Fibroblast of pulmonary artery (primary cell): ENCODE data around the gene LMO4.
A peak's percentile ranks its signal among the peaks of the same experiment; 100 is the strongest.

Experiments
- DNase-seq: peaks from one replicate; pipeline ENCODE4 v3.0.0-alpha.2; 2010; ENCODE audit warnings: low read depth
- H3K4me3 ChIP-seq: replicated peaks from 2 replicates; pipeline ENCODE4 v1.5.1; 2011; ENCODE audit warnings: low read depth, mild to moderate bottlenecking, control low read depth, low read length, moderate library complexity
- TF ChIP-seq, protein P1 (sequence below): IDR thresholded peaks from 2 replicates; pipeline ENCODE4 v1.5.1; 2011; ENCODE audit warnings: mild to moderate bottlenecking, control low read depth, low read length, inconsistent platforms; ENCODE audit errors: missing control alignments

Gene LMO4

DNA sequence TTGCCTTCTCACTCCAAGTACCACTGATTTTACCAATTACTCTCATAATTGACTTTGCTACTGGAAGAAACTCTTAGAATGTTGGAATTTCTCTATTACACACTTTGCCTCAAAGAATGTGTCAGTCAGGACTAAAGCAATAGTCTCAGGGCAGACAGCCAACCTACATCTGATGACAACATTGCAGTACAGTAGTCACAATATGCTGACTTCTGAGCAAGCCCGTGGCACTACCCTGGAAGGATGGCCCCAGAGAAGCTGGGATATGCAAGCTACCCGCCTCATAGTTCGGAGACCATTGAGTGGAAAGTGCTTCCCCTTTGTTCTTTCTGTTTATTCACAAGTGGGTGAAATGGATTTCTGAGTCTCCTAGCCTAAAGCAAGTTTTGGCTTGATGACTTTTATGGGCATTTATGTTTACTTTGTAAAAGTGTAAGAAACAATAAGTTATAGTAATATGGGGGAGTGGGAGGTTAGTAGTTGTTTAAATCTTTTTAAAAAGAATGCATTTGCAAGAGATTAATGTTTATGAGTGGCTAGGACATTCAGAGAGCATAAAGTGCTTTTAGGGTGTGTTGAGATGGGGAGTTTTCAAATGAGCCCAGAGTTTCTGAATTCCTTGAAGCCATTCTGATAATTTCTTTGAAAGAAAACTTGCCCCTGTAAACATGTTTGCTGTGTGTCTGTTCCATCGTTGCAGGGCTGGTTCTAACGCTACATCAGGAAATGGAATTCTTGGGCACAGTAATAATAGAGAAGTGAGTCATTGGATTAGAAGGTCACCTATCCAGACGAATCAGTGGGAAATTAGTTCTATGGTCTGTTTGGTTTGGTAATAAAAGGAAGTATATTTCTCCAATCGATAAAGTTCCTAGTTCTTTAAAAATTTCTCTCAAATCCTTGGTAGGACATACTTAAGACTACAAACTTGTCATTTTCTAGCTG, 63.8 kb downstream of the LMO4 start:
- H3K4me3 ChIP-seq = no peak overlapping the region
- DNase-seq = peak; percentile 65
- TF ChIP-seq, protein P1, sequence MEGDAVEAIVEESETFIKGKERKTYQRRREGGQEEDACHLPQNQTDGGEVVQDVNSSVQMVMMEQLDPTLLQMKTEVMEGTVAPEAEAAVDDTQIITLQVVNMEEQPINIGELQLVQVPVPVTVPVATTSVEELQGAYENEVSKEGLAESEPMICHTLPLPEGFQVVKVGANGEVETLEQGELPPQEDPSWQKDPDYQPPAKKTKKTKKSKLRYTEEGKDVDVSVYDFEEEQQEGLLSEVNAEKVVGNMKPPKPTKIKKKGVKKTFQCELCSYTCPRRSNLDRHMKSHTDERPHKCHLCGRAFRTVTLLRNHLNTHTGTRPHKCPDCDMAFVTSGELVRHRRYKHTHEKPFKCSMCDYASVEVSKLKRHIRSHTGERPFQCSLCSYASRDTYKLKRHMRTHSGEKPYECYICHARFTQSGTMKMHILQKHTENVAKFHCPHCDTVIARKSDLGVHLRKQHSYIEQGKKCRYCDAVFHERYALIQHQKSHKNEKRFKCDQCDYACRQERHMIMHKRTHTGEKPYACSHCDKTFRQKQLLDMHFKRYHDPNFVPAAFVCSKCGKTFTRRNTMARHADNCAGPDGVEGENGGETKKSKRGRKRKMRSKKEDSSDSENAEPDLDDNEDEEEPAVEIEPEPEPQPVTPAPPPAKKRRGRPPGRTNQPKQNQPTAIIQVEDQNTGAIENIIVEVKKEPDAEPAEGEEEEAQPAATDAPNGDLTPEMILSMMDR = no peak

DNA sequence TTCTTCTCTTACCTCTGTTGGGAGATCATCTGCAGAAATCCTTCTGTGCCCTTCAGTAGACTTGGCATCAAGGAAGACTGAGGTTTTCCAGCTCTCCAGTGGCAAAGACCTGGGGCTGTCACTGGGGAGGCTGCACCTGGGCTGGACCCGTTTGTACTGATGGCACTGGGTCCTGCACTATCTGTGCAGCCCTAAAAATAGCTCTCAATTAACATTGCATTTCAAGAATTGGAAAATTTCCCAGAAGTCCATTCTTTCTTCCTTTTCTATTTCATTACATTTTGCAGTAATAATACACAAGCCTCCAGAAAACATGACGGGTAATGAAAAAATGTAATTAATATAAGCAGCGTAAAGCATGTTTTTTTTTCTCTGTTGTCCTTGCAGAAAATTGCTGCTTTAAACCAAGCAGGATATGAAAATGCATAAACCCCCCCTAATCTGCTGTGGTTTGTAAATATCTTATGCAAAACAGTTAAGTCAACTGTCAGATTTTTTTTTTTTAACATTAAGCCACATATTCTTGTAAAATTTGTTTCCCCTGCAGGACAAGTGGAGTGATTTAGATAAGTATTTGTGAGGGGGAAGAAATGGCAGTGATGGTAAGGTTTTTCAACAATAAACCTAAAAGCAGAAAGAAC, 64.9 kb downstream of the LMO4 start:
- H3K4me3 ChIP-seq = no peak overlapping the region
- no peak for DNase-seq
- TF ChIP-seq, protein P1 = no peak

DNA sequence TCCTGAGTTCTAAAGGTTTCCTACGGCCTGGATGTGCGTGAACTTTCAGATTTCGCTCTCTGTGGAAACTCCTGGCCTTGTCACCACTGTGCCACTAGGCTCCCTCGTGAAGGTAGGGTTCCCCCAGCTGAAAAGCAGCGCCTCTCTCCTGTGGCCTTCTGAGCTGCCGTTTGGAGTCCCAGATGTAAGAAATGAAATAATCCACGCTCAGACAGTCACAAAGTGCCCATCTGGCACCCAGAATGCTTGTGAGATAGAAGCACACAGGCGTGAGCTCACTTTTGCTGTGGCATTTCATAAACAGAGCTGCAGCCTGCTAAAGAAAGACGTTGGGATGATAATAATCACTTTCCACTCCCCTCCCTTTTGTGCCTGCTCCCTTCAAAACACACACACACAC, 65.8 kb downstream of the LMO4 start:
- H3K4me3 ChIP-seq = no peak overlapping the region
- DNase-seq = no peak
- TF ChIP-seq, protein P1 = no peak

DNA sequence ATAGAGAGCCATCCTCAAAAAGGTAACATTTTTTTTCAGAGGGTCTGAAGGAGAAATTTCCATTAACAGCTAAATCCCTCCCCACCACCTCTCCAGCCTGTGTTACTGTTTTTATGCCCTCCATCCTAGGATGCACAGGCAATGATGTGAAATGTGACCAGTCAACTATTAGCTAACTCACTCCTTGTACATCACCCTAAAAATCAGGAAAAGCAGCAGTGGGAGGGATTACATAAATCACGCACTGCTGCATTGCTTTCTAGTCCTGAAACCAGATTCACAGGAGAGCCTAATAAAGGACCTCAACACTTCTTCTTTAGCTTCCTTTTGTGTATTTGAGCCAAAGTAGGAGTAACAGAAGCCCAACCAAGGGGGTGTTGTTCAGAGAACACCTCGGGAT, 66.3 kb downstream of the LMO4 start:
- TF ChIP-seq, protein P1 = no peak
- no peak overlapping the region for H3K4me3 ChIP-seq
- no peak for DNase-seq
